AG04449 (cell line): ENCODE results near the gene TNFRSF6B.
"Not testable (repeated sequence)": the region's sequence is repeated elsewhere in the genome, so short reads cannot be mapped to it uniquely, and the experiment has no call there.

Experiments used
- CTCF ChIA-PET: fragments of 350-600 bp; formaldehyde crosslinking; extraction: SDS; loops from one replicate; lab custom pipeline; 2021; ENCODE audit warnings: antibody characterized with exemption; lab: Yijun Ruan, JAX
- POLR2A ChIA-PET: fragments of 400-600, 350-600 bp; formaldehyde crosslinking; extraction: SDS; loops from one replicate; lab custom pipeline; 2020; ENCODE audit warnings: antibody characterized with exemption, inconsistent platforms; lab: Yijun Ruan, JAX
- DNase-seq: peaks from one replicate; pipeline ENCODE4 v3.0.0-alpha.2; 2010; ENCODE audit warnings: low read depth, low spot score
- H3K4me3 ChIP-seq: 2 replicates; pipeline ENCODE4 v1.5.1; 2011; ENCODE audit warnings: low read depth, mild to moderate bottlenecking, control low read depth, low read length
- CTCF ChIP-seq: IDR thresholded peaks from one replicate; pipeline ENCODE4 v1.5.1; 2011; ENCODE audit warnings: mild to moderate bottlenecking, moderate library complexity, low read length, control low read depth, inconsistent platforms; ENCODE audit not compliant: insufficient read depth; ENCODE audit errors: missing control alignments

Gene TNFRSF6B

DNA sequence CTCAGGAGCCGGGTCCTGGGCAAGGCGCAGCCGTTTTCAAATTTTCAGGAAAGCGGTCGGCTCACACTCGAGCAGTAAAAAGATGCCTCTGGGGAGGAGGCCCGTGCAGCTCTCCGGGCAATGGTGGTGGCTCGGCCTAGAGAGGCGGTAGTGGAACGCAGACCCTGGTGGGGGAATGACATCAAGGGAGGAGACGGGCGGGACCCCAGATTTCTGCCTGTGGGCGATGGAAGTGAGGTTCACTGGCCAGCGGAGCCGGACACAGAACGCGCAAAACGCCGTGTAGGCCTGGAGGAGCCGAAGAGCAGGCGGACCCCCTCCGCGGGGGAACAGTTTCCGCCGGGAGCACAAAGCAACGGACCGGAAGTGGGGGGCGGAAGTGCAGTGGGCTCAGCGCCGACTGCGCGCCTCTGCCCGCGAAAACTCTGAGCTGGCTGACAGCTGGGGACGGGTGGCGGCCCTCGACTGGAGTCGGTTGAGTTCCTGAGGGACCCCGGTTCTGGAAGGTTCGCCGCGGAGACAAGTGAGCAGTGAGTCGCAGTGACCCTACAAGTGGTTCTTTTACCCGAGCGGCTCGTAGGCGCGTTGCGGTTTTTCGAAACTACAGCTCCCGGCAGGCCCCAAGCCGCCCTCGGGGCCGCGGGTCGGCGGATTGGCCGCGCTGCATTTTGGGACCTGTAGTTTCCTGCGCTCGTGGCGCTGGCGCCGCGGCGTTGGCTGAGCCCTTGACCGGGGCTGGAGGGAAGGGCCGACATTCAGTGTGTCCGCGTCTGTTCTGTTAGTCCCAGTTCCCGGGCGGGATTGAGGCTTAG lies 38.3 kb upstream of the TNFRSF6B start, which contains the start of gene RTEL1:
Gene RTEL1, plus strand, starts transcription at position 376 of the 812 bp plus-strand sequence. CDS start 1,091 bp downstream, outside the sequence.
- ChIA-PET CTCF (interaction anchor here (1.0 to 1.3 kb wide), 2 partner anchors 80 to 121 kb away, joined by 3 to 5 read pairs; partner anchors contain the start of gene PTK6), POLR2A (interaction anchor here (0.6 to 1.9 kb wide), 11 partner anchors 11 to 323 kb away, joined by 3 to 9 read pairs (median 4); partner anchors contain the start of genes GMEB2, PPDPF, PRPF6 and SLC2A4RG)
- H3K4me3 ChIP-seq, result peak within 1 kb of the TSS; percentile 88
- no peak for TF ChIP-seq CTCF
- peak; percentile 38 for DNase-seq

- ChIA-PET CTCF (interaction anchor here (1.3 kb wide), 1 partner anchor 121 kb away, joined by 5 read pairs; the partner anchor contains the start of gene PTK6), POLR2A (interaction anchor here (0.6 to 1.9 kb wide), 10 partner anchors 21 to 322 kb away, joined by 3 to 9 read pairs (median 4); partner anchors contain the start of genes GMEB2, PPDPF, PRPF6 and SLC2A4RG)
- TF ChIP-seq CTCF, result no peak
- no peak for DNase-seq
- peak overlapping the region; percentile 88 for H3K4me3 ChIP-seq
These were observed 37.7 kb upstream of the TNFRSF6B start for GRCh38 chr20:63658749-63659187.

DNA sequence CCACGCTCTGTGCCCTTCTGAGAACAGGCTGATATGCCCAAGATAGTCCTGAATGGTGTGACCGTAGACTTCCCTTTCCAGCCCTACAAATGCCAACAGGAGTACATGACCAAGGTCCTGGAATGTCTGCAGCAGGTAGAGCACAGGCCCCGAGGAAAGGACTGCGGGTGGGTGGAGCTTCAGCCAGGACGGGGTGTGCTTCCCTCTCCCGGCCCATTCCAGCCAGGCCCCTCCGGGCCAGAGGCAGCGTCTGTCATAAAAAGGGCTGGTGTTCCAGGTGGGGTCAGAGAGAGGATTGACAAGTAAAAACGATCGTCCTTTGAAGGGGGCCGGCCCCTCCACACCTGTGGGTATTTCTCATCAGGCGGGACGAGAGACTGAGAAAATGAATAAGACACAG lies 37.1 kb upstream of the TNFRSF6B start:
- peak overlapping the region; percentile 88 for H3K4me3 ChIP-seq
- no peak for DNase-seq
- TF ChIP-seq CTCF, result no peak
- ChIA-PET POLR2A (interaction anchor here (0.6 to 1.9 kb wide), 4 partner anchors 20 to 321 kb away, joined by 3 to 5 read pairs (median 3); partner anchors contain the start of gene PRPF6), CTCF (no interaction called here)

DNA sequence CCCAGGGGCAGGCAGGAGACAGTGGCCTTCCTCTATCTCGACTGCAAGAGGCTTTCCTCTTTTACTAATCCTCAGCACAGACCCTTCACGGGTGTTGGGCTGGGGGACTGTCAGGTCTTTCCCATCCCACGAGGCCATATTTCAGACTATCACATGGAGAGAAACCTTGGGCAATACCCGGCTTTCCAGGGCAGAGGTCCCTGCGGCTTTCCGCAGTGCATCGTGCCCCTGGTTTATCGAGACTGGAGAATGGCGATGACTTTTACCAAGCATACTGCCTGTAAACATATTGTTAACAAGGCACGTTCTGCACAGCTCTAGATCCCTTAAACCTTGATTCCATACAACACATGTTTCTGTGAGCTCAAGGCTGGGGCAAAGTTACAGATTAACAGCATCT lies 36.3 kb upstream of the TNFRSF6B start:
- DNase-seq, CTCF ChIA-PET, POLR2A ChIA-PET, H3K4me3 ChIP-seq: not testable (repeated sequence)

- CTCF ChIA-PET, result no interaction called here
- DNase-seq, result no peak
- no peak overlapping the region for H3K4me3 ChIP-seq
- POLR2A ChIA-PET, result interaction anchor here (0.7 kb wide), 1 partner anchor 22 kb away, joined by 3 read pairs; no protein-coding TSS in a partner anchor
- no peak for TF ChIP-seq CTCF
These were observed 35.8 kb upstream of the TNFRSF6B start for GRCh38 chr20:63660622-63661021.

- TF ChIP-seq CTCF, result no peak
- POLR2A ChIA-PET, result interaction anchor here (0.7 kb wide), 1 partner anchor 21 kb away, joined by 3 read pairs; no protein-coding TSS in a partner anchor
- no peak overlapping the region for H3K4me3 ChIP-seq
- CTCF ChIA-PET, result interaction anchor here (1.1 kb wide), 1 partner anchor 22 kb away, joined by 3 read pairs; no protein-coding TSS in a partner anchor
- no peak for DNase-seq
These were observed 35.3 kb upstream of the TNFRSF6B start for GRCh38 chr20:63661108-63661507.
